C4-2B (cell line): Measurements from ENCODE around the gene CTNNA3.

ENCODE experiments used
- H3K27ac ChIP-seq: fragments of 450-650 bp; 2 replicates; pipeline ENCODE4 v1.5.1; 2017
- ZFX ChIP-seq: fragments of 450-650 bp; IDR thresholded peaks from 2 replicates; pipeline ENCODE4 v1.6.1; 2017
- TF ChIP-seq, protein P1 (sequence below): fragments of 450-650 bp; conservative IDR thresholded peaks from 2 replicates; pipeline ENCODE4 v1.5.1; 2017; ENCODE audit warnings: mild to moderate bottlenecking

Gene CTNNA3

DNA sequence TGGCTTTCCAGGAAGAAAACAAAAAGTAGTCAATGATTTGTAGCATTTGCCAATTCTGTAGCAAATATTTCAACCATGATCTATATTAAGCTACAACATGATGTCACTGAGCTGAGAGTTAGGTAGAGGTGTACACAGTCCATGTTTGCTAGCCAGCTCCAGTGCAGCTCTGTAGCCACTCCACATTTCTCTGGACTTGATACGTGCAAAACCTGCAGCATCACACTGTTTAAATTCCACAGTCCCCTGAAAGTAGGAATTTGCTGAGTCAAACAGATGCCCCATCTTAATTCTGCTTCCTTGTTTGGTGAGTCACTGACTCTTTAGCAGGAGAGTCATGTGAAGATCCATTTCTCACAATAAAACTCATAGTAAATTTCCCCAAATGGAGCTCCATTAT lies 859.9 kb downstream of the CTNNA3 start:
- H3K27ac ChIP-seq = no peak overlapping the region
- no peak for TF ChIP-seq ZFX
- TF ChIP-seq, protein P1, sequence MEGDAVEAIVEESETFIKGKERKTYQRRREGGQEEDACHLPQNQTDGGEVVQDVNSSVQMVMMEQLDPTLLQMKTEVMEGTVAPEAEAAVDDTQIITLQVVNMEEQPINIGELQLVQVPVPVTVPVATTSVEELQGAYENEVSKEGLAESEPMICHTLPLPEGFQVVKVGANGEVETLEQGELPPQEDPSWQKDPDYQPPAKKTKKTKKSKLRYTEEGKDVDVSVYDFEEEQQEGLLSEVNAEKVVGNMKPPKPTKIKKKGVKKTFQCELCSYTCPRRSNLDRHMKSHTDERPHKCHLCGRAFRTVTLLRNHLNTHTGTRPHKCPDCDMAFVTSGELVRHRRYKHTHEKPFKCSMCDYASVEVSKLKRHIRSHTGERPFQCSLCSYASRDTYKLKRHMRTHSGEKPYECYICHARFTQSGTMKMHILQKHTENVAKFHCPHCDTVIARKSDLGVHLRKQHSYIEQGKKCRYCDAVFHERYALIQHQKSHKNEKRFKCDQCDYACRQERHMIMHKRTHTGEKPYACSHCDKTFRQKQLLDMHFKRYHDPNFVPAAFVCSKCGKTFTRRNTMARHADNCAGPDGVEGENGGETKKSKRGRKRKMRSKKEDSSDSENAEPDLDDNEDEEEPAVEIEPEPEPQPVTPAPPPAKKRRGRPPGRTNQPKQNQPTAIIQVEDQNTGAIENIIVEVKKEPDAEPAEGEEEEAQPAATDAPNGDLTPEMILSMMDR = no peak

DNA sequence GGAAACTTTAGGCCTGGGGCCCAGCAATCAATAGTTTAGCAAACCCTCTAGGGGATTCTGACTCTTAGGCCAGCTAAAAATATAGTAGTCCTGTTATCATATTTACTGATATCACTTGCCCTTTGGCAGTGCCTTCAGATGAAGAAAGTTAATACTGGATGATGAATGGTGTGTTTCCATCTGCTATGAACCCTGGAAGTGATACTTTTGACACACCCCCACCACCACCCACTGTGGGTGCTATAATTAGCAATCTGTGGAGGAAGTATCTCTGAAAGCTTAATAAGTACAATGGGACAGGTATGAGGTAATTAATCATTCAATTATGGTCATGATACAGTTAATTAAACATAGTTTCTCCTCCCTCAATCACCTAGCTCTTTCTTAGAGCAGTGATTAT lies 860.6 kb downstream of the CTNNA3 start:
- TF ChIP-seq ZFX = no peak
- TF ChIP-seq, protein P1 = no peak
- H3K27ac ChIP-seq = no peak overlapping the region

DNA sequence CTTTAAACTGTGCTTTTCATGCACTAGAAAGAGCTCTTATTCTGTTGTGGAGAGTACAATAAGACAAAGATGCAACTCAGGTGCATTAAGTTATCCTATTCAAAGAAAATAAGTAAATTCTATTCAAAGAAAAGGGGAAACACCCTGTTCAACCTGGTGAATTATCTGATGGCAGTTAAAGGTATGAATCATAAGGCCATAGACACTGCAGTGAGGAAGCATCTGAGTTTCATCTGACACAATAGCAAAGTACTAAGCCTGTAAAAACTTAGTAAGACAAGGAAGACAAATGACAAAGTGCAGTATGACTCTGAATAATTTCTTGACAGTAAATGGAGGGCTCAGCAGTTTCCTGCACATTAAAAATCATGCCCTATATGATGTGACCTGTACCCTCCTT lies 861.2 kb downstream of the CTNNA3 start:
- no peak for TF ChIP-seq ZFX
- TF ChIP-seq, protein P1 = no peak
- no peak overlapping the region for H3K27ac ChIP-seq

DNA sequence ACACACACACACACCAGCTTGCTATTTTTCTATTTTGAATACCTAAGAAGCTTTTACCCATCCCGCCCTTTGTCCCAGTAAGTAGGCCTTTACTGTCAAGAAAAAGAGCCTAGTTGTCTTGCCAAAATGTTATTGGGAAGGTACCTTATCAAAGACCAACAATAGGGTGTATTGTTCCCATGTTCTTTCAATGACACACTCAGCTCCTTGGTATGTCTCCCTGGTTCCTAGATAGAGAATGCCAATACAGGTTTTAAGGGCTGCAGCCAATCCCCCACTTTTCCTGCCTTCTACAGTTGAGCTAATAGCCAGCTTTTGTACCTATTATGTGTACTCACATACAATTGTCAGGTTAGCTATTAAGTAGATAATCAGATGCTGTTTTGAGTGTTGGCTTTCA lies 862.1 kb downstream of the CTNNA3 start:
- TF ChIP-seq, protein P1 = no peak
- TF ChIP-seq ZFX = no peak
- H3K27ac ChIP-seq = no peak overlapping the region

DNA sequence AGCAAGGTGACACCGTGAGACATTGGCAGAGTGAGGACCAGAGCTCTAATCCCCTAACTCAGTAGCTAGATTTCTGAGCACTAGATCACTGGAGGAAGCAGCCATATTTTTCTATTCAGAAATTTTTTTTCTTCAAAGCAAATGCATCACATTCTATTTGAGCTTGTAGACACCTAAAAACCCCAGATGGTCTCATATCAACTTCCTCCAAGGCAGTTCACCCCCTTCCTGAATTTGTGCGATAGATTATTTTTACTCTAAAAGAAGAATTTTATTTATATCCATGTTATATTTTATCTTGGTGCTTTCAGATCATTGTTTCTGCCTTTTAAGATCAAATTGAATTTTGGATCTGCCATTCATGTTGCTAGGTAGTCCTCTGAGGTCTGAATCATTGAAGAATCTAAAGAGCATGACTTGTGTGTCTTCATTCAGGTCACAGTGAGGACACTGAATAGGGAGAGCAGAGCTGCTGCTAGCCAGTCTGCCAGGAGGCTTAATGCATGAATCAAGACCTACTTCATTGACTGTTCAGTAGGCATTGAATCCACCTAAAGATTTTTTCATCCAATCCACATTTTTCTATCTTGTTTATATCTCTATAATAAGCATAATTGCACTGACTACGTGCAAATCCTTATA lies 863.1 kb downstream of the CTNNA3 start:
- TF ChIP-seq ZFX = no peak
- TF ChIP-seq, protein P1 = no peak
- no peak overlapping the region for H3K27ac ChIP-seq

DNA sequence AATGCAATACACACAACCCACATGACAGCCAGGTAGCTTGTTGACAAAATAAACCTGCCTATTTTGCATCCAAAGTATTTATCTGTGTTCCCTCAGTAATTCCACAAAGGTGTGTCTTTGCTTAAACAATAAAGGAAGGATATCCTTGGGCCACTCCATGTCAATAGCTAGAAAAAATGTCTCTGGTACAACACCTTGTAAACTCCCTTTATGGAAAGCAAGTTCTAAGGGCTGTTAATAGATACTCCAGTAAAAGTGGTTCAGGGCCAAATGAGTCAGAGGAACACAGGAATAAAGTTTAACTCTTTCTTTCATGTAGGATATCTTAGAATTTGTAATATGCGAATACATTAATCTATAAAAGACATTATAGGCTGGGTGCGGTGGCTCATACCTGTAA lies 867.0 kb downstream of the CTNNA3 start:
- no peak for TF ChIP-seq ZFX
- TF ChIP-seq, protein P1 = no peak
- no peak overlapping the region for H3K27ac ChIP-seq

DNA sequence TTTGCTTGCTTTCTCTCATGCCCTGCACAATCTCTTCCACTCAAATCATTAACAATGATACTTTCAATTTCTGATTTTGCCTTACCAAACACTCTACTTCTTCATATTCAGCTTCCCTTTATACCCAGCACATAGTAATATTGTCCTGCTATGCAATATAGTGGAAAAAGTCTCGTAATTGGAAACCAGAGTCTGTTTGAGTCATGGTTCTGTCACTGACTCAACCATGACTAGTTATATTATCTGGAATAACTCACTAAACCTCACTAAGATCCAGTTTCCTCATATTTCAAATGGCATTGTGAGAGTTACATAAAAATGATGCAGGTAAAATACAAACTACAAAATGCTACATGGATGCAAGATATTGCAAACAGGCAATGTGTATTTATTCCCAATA lies 868.6 kb downstream of the CTNNA3 start:
- no peak for TF ChIP-seq ZFX
- TF ChIP-seq, protein P1 = no peak
- no peak overlapping the region for H3K27ac ChIP-seq
